Measurements from ENCODE around the gene ADCY7.

Gene ADCY7

GRCh38 chr16:50279504-50279865 lies 13.1 kb downstream of the ADCY7 start:
- DNase-seq (ENCODE audit: low read depth in 2 of 2, low spot score in 1 of 2): no peak

DNA sequence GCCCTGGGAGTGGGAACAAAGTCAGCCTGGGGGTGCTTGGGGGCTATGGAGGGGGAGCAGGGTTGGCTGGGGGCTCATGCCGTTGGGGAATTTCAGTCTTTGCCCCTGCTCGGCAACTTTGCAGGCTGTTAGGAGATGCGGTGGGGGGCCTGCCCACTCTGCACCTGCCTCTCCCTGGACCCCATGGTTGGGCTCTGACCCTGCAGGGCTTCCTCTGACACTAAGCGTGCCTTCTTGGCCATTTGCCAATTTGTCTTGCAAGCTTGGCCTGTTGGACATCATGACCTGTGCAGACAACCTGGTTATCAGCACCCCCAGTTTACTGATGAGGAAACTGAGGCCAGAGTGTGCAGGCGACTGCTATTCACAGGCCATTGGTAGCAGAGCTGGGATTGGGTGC lies 14.6 kb downstream of the ADCY7 start:
- no peak for DNase-seq (ENCODE audit: low read depth in 2 of 2, low spot score in 1 of 2)

- DNase-seq (ENCODE audit: low read depth in 2 of 2, low spot score in 1 of 2): no peak
These were observed 15.1 kb downstream of the ADCY7 start for GRCh38 chr16:50281391-50282009.

GRCh38 chr16:50282010-50282538 lies 15.7 kb downstream of the ADCY7 start:
- DNase-seq (ENCODE audit: low read depth in 2 of 2, low spot score in 1 of 2): peak; percentile 38 to 41

DNA sequence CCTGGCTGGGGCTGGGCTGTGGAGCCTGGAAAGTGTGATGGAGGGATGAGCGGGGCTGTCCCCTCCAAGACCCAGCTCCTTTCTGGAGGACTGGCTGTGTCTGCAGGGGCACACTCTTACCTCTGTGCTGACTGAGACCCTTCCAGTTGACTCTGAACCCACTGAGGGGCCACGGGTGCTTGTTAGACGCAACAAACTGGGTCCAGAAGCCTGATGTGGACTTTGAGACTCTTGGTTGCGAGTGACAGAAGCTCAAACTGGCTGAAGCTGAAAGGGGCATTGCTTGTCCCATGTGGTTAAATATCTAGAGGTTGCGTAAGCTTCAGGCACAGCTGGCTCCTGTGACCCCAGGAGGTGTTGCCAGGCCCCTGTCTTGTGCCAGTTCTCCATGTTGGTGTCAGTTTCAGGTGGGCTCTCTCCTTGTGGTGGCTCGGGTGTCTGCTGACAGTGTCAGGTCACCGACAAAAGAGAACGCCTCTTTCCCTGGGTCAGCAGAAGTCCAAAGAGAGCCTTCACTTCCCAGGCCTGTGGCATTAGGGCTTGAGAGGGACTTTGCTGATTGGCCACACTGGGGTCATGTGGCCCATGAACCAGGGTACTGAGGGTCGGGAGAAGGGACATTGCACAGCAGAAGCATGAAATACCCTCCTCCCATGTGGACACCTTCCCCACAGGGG lies 16.7 kb downstream of the ADCY7 start:
- DNase-seq (ENCODE audit: low read depth in 2 of 2, low spot score in 1 of 2): no peak

DNA sequence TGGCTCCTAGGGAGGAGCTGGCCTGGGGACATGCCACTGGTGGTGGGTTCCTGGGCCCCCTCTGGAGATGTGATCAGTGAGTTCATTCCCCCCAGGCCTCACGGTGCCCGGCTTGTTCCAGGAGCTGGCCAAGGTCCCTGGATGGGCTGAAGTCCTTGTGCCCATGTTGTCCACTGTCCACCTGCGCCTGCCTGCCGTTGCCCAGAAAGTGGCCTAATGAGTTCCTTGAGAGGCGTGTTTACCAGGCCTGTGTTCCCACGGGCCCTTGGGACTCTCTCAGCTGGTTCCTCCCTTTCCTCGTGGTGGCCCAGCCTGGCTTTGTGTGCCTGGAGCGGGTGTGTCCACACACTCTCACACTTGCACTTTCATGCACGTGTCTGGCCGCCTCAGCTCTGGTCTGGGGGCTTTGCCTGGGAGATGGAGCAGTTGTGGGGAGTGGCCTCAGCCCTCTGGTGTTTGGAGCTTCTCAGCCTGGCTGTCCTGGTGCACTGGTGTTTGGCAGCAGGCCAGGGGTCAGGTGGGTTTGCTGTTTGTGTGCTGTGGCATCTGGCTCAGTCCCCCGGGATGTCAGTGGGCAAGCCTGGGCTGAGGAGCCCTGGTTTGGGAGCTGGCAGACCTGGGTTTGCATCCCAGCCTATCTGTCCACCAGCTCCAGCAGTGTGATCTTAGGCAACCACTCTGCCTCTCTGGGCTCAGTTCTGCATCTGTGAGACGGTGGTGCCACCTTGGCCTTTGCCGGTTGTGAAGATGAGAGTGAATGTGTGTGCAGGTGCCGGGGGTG lies 18.0 kb downstream of the ADCY7 start:
- no peak for DNase-seq (ENCODE audit: low read depth in 2 of 2, low spot score in 1 of 2)

DNA sequence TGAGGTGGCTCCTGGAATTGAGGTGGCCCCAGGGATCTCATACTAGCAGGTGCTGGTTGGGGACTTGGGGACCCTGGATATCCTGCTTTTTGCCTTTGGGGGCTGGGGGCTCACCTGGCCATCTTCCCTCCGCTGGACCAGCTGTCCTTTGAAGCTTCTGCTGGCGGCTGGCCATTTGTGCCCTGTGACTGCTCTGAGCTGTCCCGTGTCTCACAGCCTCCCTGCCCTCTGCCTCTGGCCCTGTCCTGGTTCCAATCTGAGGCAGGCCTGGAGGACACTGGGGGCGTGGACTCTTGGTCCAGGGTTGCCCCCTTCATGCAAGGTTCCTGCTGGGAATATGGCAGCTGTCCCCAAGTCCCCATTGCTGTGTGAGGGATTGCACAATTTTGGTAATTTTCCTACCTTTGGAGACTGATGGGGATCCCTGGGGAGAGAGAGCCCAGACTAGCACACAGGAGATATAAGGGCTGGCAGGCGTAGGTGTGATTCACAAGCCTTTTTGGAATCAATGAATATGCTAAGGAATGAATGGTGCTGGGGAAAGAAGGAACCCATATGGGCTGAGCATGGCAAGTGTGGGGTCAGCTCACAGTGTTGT lies 19.2 kb downstream of the ADCY7 start:
- DNase-seq (ENCODE audit: low read depth in 2 of 2, low spot score in 1 of 2): no peak

GRCh38 chr16:50286681-50287080 lies 20.3 kb downstream of the ADCY7 start:
- DNase-seq (ENCODE audit: low read depth in 2 of 2, low spot score in 1 of 2): no peak

- no peak for DNase-seq (ENCODE audit: low read depth in 2 of 2, low spot score in 1 of 2)
These were observed 21.7 kb downstream of the ADCY7 start for GRCh38 chr16:50288026-50288425.

DNA sequence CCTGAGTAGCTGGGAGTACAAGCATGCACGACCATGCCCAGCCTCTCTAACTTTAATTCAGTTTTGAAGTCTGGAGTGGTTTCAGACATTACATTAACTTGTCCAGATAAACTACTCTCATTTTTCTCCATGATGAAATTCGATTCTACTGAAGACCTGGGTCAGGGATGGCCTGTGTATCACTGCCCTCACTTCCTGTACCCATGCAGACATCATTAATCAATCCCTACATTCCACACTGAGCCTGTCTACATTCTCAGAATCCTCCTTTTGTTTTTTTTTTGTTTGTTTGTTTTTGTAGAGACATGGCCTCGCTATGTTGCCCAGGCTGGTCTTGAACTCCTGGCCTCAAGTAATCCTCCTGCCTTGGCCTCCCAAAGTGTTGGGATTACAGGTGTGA lies 22.6 kb downstream of the ADCY7 start:
- DNase-seq (ENCODE audit: low read depth in 2 of 2, low spot score in 1 of 2): no peak

- no peak for DNase-seq (ENCODE audit: low read depth in 2 of 2, low spot score in 1 of 2)
These were observed 23.8 kb downstream of the ADCY7 start for GRCh38 chr16:50289950-50290764.

DNA sequence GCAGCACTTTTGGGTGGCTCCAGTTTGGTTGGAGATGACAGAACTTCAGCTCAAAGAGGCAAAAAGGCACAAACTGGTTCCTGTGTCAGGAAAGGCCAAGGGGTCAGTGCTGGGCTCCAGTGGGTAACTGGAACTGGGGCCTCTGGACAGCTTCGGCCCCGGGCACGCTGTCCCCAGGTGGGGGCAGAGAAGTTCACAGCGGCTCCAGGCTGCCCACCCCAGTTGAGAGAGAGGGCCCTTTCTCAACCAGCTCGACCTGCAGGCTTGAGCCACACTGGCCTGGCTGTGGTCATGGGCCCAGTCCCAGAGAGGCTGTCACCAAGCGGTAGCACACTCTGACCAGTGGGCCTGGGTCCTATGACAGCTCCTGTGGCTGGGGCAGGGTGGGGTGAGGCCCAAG lies 24.5 kb downstream of the ADCY7 start:
- no peak for DNase-seq (ENCODE audit: low read depth in 2 of 2, low spot score in 1 of 2)

DNA sequence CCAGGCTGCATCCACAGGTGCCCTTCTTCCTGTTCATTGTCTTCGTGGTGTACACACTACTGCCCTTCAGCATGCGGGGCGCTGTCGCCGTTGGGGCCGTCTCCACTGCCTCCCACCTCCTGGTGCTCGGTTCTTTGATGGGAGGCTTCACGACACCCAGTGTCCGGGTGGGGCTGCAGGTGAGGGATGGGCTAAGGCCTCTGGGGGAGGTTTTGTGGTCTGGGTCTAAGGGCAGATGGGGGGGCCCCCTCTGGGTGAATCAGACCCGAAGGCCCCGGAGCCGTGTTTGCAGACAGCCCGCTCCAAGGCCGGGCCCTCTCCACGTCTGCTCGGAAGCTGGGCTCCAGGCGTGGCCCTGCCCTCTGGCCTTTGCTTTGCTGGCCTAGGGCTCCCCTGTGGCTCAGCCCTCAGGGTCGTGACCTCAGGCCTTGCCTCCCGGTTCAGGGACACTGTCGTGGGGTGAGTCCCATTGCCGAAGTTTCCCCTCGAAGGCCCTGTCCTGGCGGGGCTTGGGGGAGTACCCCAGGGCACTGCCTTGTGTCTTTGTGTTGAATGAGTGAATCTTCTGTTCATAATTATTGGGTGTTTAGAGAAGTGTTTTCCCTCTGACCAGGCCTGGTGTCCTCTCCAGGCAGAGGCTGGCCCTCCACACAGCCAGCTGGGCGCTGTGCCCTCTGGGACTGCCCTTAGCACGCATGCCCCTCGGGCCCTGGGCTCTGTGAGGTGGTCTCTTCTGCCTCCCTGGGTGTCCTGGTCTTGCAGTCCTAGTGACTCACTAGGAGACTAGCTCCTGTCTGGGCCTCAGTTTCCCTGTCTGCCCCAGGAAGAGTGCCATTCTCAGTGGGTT lies 25.6 kb downstream of the ADCY7 start:
- DNase-seq (ENCODE audit: low read depth in 2 of 2, low spot score in 1 of 2): no peak

- no peak for DNase-seq (ENCODE audit: low read depth in 2 of 2, low spot score in 1 of 2)
These were observed 26.2 kb downstream of the ADCY7 start for GRCh38 chr16:50292566-50292948.

DNA sequence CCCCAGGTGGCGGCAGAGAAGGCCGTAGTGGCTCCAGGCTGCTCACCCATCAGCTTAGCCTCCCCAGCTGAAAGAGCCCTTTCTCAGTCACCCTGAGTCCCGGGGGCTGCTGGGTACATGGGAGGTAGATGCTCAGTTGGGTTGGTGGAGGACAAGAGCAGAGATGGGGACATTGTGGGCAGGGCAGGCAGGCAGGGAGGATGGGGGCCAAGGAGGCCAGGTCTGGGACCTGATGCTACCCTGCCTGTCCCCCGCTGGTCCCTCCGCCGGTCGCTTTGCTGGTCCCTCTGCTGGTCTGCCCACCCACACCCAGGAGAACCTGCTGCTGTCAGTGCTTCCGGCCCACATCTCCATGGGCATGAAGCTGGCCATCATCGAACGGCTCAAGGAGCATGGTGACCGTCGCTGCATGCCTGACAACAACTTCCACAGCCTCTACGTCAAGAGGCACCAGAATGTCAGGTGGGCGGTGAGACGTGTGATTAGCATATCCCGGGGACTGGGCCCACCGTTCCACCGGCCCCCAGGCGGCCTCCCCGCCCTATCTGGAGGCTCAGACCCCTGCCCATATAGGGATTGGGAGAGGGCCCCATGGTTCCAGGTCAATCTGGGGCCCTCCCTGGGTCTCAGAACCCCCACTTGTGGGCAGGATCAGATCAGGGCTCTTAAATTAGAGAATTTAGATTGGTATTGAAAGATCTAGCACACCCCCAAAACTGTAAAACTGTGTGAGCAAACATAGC lies 26.9 kb downstream of the ADCY7 start:
- DNase-seq (ENCODE audit: low read depth in 2 of 2, low spot score in 1 of 2): no peak

- no peak for DNase-seq (ENCODE audit: low read depth in 2 of 2, low spot score in 1 of 2)
These were observed 27.9 kb downstream of the ADCY7 start for GRCh38 chr16:50293994-50294855.

DNA sequence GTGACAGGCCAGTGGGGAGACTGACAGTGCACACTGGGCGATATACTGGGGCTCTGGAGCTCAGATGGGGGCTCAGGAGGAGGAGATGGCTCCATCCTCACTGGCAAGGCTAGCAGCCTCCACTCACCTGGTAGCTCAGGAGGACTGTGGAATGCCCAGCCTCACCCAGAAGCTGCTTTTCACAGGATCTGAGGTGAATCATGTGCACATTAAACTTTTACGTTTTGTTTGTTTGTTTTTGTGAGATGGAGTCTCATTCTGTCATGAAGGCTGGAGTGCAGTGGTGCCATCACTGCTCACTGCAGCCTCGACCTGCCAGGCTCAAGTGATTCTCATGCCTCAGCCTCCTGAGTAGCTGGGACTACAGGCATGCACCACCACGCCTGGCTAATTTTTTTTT lies 28.6 kb downstream of the ADCY7 start:
- DNase-seq (ENCODE audit: low read depth in 2 of 2, low spot score in 1 of 2): no peak

DNA sequence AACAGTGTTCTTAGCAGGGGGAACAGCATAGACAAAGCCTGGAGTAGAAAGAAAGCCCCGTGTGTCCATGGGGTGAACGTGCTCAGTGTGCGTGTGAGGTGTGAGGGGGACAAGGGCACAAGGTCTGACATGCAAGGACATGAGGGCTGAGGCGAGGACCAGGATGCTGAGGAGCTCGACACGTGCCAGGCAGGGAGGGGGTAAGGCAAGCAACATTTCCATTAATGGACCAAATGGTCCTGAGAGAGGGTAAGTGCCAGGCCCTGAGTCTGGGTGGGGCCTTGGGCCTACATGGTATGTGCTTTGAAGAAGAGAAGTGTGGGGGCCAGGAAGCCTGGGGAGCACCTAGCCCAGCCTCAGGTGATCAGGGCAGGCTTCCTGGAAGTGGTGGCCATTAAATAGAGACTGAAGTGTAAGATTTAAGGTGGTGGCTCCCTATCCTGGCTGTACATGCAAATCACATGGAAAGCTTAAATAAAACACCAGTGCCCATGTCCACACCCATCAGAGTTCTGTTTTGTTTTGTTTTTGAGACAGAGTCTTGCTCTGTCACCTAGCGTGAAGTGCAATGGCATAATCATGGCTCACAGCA lies 29.3 kb downstream of the ADCY7 start:
- DNase-seq (ENCODE audit: low read depth in 2 of 2, low spot score in 1 of 2): no peak
